ENCODE measurements around the gene MZT2A.

- TF ChIP-seq CTCF (IDR thresholded peaks at IDR 0.05 in 4 of 5, conservative IDR thresholded peaks at IDR 0.05 in 1 of 5) (no peak), POLR2A (IDR thresholded peaks at IDR 0.05) (no peak)
Measured at GRCh38 chr2:131535526-131535925, 43.3 kb upstream of the MZT2A start.
